GM21447 (cell line): ENCODE results near the gene DTNA.
"Not testable (repeated sequence)": the region's sequence is repeated elsewhere in the genome, so short reads cannot be mapped to it uniquely, and the experiment has no call there.

ENCODE experiments used
- ATAC-seq: cut with Tn5 transposase; IDR thresholded peaks from one replicate; pipeline ENCODE4 v1.9.1; 2021; ENCODE audit not compliant: unreplicated experiment

Gene DTNA

DNA sequence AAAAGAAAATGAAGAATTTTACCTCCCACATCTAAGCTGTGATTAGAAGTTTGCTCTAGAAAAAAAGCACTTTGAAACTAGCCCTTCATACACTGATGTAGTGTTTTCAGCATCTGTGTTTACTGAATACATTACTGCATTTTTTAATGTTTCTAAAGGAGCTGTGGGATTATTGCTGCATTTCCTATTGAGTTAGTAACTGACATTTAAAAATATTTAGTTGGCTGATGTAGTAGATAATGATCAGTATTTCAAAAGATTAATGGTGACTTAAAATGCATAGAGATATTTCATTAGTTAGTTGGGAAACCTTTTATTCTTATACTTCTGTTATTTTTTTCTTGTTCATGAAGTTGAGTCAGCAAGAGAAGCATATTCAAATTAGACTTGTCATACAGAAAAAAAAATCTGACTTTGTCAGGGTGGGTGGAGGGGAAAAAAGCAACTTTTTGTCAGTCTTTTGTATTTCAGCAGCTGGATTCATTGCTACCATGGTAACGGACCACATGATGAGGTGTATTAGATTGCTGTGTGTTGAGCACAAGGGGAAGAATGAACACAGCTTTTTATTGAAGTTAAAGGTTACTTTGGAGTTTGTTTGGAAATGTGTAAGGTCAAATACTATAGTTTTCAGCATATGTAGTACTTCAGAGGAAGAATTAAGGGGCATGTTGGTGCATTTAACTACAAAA lies at the start of gene DTNA:
DTNA (plus strand) TSS at position 549 of the 692 bp plus-strand sequence. CDS start 45,679 bp downstream, outside the sequence.
- ATAC-seq = no peak

DNA sequence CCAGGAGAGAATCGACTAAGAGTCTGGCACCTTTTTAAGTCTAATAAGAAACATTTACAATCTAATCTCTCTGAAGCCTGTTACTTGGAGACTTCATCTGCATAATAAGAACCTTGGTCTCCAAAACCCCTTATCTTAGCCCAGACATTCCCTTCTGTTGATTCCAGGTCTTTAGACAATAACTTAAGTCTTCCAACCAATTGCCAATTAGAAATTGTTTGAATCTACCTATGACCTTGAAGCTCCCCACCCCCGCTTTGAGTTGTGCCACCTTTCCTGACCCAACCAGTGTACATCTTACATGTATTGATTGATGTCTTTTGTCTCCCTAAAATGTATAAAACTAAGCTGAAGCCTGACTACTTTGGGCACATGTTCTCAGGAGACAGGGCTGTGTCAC lies 49.5 kb upstream of the DTNA start:
- ATAC-seq = no peak

DNA sequence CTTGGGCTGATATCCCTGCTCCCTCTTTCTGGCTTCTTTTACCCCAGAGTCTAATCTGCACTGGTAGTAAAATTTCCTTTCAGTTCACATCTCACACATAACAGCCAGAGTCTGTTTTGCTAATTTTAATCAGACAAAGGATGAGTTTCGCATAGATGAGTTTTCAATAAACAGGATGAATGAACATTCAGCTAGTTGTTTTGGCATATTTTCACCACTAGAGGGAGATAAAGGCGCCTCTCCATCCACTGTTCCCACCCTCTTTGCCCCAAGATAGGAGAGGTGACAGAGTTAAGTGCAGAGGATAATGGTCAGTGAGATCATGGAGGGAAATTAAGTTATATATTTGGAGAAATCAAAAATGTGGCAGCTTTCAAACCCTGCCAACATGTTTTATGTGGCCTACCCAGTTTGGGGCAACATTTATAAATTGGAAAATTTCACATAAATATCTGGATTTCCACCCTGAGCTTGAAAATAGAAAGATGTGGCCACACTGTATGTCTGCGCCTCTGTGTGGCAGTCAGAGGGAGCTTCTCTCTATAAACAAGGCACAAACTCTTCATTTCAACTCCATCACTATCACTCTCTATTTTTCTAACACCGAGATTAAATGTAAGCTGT lies 48.5 kb upstream of the DTNA start:
- peak; percentile 83 for ATAC-seq

DNA sequence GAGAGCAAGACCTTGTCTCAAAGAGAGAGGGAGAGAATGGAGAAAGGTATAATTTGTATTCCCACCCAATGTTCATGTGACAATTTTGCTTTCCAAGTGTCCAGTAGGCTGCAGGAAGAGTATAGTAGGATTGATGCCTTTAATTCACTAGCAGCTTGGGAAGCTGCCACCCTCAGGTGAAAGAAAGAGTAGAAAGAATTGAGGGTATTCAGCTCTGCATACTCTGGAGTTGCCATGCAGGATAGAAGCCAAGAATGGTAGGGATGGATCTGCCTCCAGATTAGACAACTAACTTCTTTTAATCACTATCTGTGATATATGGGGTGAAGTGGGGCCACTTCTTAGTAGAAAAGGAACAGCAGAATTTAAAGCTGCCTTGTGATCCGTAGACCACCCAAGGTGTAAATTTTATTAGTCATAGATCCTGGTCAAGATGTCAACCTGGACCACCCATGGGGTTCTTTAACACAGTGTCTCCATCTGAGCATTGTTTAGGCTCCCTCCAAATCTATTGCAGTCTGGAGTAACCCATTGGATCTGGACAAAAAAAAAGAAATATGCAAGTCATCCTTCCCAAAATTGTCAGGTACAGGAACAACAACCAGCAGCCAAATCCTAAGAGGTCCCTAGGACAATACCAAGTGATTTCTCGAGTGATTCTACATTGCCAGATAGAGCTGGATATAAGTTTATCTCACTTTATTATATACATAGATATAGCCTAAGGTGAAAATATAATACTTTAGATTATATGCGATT lies 33.1 kb upstream of the DTNA start:
- ATAC-seq = no peak

DNA sequence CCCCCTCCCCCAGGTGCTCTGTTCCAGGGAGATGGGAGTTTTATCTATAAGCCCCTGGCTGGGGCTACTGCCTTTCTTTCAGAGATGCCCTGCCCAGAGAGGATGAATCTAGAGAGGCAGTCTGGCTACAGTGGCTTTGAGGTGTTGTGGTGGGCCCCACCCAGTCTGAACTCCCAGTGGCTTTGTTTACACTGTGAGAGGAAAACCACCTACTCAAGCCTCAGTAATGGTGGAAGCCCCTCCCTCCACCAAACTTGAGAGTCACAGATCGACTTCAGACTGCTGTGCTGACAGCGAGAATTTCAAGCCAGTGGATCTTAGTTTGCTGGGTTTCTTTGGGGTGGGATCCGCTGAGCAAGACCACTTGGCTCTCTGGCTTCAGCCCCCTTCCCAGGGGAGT lies 20.3 kb upstream of the DTNA start:
- ATAC-seq = not testable (repeated sequence)

DNA sequence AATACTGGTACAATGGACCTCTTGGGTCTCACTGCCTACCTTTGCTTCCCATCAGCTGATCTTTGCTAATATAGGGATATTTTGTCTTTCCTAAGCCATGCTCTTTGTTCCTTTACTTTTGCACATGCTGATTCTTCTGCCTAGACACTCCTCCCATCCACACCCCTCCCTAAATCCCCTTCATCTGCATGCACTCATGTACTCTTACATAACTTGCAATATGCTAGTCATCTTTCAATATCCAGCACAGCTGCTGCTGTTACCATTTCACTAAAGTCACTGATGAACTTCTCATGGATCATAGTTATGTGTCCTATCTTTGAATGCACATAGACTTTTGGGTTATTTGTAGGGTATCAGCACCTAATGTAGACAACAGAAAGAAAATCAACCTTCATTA lies 18.5 kb upstream of the DTNA start:
- no peak for ATAC-seq

DNA sequence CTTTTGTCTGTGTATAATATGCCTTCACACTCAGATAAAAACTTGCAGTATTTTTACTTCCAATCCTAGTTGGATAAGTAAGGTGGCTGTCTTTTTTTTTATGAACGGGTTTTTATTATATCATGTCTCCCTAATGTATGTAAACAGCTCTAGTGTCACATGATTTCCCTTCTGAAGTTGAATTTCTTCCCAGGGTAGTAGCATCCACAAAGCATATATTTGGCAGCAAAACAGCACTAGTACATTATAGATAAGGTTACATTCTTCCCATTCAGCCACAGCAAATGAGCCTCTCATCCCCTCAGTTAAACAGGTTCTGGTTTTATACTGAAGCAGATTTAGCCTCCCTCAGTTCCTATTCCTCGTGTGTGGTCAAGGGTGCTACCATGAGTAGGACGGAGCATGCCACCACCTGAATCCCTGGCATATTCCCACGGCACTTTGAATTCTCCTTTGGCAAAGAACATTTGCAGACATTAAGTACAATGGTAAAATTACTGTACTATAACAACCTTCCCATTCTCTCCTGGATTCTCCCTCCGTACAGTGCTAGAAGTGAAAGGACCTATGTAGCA lies 15.4 kb upstream of the DTNA start:
- ATAC-seq = no peak

DNA sequence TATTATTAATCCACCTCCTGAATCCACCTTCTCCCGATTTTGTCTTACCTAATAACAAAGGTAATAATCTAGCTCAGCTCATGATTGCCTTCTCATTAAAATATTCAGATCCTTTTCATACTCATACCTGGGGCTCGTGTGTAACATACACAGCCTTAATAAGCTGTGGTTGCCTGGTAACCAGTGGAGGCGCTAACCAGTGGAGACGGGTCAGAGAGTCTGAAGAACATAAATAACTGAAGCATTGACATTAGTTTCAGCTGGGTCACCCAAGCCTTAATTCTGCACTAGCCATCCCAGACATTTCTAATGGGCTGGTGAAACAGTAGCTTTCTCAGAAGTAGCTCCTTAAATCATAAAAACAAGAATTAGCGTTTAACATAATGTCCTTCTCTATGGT lies 14.8 kb upstream of the DTNA start:
- ATAC-seq = no peak

DNA sequence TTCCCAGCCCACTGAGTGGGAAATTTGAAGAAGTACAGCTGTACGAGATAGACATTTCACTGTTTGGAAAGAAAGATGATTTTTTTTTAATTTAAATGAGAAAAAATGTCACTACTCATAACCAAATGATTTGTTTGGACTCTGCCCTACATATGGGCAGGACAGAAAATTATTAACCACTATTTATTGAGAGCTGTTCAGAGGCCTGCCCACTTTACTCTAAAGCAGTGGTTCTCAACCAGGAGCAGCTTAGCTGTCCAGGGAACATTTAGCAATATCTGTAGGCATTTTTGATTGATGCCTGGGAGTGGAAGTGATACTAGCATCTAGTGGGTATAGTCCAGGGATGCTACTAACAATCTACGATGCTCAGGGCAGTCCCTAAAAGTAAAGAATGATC lies 13.4 kb upstream of the DTNA start:
- ATAC-seq = no peak

DNA sequence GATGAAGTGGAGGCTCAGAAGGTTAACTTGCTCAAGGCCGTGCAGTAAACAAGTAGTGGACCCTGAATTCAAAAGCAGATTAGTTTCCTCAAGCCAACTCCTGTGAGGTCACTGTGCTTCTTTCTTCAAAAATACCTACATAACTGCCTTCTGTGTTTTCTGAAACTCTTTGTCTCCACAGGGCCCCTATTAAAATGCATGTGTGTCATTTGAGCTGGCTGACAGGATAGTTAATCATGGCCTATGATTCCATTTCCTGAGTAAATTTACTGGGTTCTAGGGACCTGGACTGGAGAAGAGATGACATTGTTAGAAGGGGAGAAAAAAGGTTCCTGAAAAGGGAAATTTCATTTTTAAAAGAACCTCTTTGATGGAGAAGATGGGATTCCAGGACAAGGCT lies 12.9 kb upstream of the DTNA start:
- no peak for ATAC-seq

DNA sequence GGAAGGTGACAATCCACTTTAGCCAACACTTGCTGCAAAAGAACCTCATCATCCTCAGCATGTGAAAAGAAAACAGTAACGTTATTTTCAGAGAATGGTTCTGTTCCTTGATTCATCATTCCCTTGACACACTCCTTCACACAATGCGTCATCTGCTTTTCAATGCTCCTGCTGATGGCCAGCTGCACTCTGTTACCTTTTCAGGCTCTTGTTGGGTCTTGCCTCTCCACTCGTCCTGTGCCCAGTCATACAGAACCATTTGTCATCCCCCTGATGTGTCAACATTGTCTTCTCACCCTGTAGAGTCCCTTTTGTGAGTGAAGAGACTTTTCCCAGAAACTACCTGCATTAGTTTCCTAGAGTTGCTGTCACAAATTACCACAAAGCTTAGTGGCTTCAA lies 12.2 kb upstream of the DTNA start:
- ATAC-seq = no peak

DNA sequence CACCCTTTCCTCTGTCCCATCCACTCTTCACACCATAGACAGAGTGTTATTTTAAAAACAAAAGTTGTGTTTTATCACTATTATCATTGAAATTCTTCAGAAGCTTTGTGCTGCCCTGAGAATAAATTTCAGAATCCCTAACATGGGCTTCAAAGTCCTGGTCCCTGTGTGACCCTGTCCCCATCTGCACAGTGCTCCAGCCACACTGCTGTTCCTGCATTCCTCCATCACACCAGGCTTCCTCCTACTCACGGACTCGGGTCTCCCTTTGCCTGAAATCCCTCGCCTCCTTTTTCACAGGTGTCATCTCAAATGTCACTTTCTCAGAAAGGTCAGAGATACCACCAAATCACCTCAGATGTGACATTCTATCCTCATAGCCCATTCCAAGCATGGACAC lies 8.2 kb upstream of the DTNA start:
- no peak for ATAC-seq

DNA sequence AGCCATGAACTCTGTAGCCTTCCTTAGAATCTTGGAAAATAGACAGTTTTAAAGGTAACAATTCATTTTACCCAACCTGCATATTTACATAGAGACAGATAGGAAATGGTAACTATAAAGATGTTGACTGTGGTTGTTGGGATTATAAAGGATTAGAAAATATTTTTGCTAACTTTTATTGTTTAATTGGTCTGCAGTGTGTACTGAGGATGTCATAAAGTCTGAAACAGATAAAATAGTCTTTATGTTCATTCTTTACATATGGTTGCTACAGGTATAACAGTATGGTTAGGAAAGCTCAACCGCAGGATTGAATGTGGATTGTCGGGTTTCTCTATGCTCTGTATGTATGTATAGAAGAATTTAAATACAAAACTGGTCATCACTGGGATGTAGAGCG lies 7.3 kb upstream of the DTNA start:
- no peak for ATAC-seq

DNA sequence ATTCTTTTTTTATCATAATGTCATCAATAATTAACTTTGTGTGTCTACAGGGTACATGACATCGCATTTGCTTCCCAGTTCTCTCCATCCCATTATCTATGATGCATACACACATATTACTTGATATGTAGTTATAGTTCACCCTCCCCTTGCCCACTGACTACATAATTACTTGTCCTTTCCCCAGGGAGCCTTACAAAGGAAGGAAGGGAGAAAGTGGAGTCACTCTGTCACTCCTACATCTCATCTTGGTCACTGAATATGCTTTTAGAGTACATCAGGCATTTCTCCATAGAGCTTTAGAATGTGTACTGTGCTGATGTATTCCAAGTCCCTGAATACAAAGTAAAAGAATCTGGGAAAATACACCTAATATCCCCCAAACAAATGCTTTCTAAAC lies 6.0 kb upstream of the DTNA start:
- ATAC-seq = no peak

DNA sequence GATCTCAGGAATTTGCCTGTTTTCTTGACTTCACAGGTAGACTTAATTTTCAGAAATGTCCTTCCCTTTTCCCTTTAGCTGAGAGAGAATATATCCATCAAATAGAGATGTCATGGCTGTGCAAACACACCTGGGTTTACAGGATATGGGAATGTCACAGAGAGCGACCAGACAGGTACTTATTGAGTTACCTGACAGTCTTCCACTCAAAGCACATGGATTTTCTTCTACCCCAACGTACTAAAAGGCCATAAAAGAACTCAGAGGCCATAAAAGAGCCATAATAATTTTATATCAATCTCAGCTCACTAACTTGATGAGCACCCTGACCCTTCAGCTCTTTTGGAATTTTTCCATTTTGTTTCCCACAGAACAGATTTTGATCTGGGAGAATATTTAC lies 5.3 kb upstream of the DTNA start:
- ATAC-seq = no peak

DNA sequence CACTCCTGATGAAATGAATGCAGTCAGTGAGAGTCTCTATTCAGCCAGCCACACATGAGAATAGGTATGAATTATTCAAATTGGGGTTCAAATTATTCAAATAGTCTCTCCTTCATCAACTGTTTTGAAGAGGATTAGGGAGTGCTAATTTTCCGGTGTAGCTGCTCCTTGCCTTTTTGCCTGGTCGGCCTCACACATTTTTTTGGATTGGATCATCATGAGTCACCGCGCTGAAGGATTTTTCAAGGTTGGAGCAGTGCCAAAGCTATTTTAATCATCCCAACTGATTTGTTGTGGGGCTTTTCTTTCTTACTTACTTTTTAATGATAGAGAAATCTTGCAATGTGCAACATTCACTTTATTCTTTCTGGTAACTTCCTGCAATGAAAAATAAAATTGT lies 2.4 kb upstream of the DTNA start:
- ATAC-seq = no peak

DNA sequence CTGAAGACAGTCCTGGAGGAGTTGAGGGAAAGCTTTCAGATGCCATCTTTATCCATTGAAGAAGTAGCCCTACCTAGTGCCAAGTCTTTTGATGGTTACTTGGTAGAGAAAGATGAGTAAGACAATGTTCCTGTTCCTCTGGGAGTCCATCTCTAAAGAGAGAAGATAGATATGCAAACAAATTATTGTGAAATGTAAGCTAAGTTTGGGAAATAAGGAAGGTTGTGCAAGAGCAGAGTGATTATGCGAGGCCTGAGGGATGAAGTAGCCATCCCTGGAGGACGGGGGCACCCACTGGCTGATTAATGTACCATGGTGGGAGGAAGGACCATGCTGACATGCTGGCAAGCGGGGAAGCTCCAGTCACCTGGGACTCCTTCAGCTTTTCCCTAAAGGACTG lies 994 bp upstream of the DTNA start:
- ATAC-seq = no peak

DNA sequence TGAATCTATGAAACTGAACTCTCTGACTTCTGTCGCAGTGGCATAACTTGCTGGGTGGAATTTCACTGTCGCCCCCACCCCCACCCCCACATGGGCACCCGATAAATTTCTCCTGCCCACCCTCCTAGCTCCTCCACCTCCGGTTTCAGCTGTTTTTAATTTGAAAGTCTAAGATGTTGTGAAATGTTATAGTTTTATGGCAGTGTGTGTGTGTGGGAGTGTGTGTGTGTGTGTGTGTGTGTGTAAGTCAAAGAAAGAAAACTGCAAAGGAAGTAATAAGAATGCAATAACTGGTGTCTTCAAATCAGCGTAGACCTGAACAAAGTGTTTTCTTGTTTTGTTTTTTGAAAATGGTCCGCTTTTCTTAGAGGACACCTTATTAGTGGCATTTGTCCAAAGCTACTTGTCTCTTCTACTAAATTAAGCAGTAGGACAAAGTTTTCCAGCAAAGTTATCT lies 388 bp downstream of the DTNA start:
- no peak for ATAC-seq

DNA sequence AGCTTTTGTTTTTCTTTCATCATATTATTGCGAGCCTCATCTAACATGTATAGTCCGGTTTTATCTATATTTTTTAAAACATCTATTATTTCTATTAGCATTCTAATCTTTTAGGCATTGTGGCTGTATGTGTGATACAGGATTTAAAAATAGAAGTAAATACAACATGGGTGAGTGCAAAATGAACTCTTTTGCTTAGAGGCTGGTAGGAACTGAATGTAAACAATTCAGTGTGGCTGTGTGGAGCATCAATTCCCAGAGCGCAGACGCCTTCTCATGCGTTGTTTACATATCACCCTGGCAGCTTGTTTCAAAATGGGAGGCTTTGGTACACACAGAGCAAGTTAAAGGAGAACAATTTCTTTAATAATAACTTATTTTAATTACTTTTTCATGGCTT lies 836 bp downstream of the DTNA start:
- no peak for ATAC-seq

DNA sequence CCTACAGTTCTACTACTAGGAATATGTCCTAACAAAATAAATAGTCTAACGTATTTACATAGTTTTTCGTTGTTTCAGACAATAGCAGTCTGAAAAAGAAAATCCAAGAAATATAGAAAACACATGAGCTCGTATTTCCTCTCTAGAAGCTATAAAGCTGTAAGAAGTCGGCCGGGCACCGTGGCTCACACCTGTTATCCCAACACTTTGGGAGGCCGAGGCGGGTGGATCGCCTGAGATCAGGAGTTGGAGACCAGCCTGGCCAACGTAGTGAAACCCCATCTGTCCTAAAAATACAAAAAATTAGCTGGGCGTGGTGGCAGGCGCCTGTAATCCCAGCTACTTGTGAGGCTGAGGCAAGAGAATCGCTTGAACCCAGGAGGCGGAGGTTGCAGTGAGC lies 6.0 kb downstream of the DTNA start:
- ATAC-seq = not testable (repeated sequence)

DNA sequence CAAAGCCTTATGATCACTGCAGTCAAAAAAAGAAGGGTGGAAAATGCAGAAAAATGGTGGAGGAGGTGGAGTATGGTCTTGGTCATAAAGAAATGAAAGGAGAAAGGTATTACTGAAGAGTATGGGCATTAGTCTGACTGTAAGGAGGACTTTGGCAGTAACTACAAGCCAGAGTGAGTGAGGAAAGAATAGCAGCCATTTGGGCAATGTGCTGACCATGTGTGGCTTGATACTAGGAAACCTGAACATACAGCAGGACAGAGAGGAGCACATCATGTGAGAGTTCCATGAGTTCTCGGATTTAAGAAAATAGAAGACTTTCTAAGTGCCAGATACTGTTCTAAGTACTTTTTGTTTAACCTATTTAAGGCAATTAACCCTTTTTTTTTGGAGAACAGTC lies 8.5 kb downstream of the DTNA start:
- ATAC-seq = no peak

DNA sequence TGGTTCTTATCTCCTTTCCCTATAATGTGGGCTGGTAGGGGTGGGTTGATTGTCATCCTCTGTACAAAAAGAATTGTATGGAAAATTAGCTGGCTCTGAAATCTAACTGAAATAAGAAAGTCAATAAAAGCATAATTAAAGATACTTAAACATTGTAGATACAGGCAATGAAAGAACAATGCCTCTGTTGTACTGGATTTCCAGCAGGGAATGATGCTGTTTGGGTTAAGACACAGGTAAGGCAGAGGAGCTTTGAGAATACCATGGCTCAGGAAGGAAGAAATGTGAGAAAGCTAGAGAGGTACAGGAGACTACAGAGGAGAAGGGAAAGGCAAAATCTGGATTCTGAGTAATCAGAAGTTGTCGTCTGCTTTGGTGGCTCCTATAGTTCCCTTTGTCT lies 10.1 kb downstream of the DTNA start:
- no peak for ATAC-seq
